ENCODE measurements around the gene BACE2.

- TF ChIP-seq, protein P1, sequence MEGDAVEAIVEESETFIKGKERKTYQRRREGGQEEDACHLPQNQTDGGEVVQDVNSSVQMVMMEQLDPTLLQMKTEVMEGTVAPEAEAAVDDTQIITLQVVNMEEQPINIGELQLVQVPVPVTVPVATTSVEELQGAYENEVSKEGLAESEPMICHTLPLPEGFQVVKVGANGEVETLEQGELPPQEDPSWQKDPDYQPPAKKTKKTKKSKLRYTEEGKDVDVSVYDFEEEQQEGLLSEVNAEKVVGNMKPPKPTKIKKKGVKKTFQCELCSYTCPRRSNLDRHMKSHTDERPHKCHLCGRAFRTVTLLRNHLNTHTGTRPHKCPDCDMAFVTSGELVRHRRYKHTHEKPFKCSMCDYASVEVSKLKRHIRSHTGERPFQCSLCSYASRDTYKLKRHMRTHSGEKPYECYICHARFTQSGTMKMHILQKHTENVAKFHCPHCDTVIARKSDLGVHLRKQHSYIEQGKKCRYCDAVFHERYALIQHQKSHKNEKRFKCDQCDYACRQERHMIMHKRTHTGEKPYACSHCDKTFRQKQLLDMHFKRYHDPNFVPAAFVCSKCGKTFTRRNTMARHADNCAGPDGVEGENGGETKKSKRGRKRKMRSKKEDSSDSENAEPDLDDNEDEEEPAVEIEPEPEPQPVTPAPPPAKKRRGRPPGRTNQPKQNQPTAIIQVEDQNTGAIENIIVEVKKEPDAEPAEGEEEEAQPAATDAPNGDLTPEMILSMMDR (IDR thresholded peaks at IDR 0.05) = no peak
- TF ChIP-seq EZH2 (IDR thresholded peaks at IDR 0.05; ENCODE audit: borderline replicate concordance, insufficient read depth, low read depth, low read length, poor library complexity, severe bottlenecking) = no peak
Measured at GRCh38 chr21:41183575-41183974, 15.6 kb downstream of the BACE2 start.
